ENCODE results near the gene KIRREL1.

GRCh38 chr1:157952601-157953000, 40.8 kb upstream of the KIRREL1 start:
- TF ChIP-seq EZH2 (IDR thresholded peaks at IDR 0.05; ENCODE audit: borderline replicate concordance, low read length) = no peak
- TF ChIP-seq, protein P1, sequence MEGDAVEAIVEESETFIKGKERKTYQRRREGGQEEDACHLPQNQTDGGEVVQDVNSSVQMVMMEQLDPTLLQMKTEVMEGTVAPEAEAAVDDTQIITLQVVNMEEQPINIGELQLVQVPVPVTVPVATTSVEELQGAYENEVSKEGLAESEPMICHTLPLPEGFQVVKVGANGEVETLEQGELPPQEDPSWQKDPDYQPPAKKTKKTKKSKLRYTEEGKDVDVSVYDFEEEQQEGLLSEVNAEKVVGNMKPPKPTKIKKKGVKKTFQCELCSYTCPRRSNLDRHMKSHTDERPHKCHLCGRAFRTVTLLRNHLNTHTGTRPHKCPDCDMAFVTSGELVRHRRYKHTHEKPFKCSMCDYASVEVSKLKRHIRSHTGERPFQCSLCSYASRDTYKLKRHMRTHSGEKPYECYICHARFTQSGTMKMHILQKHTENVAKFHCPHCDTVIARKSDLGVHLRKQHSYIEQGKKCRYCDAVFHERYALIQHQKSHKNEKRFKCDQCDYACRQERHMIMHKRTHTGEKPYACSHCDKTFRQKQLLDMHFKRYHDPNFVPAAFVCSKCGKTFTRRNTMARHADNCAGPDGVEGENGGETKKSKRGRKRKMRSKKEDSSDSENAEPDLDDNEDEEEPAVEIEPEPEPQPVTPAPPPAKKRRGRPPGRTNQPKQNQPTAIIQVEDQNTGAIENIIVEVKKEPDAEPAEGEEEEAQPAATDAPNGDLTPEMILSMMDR (IDR thresholded peaks at IDR 0.05; ENCODE audit: low read length) = no peak
